Neural progenitor cell (in vitro differentiated cells): ENCODE measurements around the gene PCED1A. TPM values are rescaled to one million over a fixed set of nuclear protein-coding genes. Genes with fewer than 3 reads are reported as not detected.
A peak's percentile ranks its signal among the peaks of the same experiment; 100 is the strongest.

Source experiments
- DNase-seq: peaks from one replicate; pipeline ENCODE4 v3.0.0-alpha.2; 2016; ENCODE audit warnings: low spot score
- H2AFZ ChIP-seq: fragments of 200-600 bp; sonication (generic); replicated peaks from 2 replicates; pipeline ENCODE4 v1.6.1; 2016; ENCODE audit warnings: antibody characterized with exemption
- H3F3A ChIP-seq: fragments of 200-600 bp; sonication (generic); 2 replicates; pipeline ENCODE4 v1.6.1; 2016; ENCODE audit warnings: antibody characterized with exemption, low read depth
- H3K27ac ChIP-seq: fragments of 200-600 bp; sonication (generic); 2 replicates; pipeline ENCODE4 v1.5.1; 2016; ENCODE audit warnings: mild to moderate bottlenecking
- H3K27me3 ChIP-seq: fragments of 200-600 bp; sonication (generic); 2 replicates; pipeline ENCODE4 v1.6.1; 2016; ENCODE audit warnings: mild to moderate bottlenecking, moderate library complexity
- H3K36me3 ChIP-seq: fragments of 200-600 bp; sonication (generic); 2 replicates; pipeline ENCODE4 v1.5.1; 2016
- H3K4me1 ChIP-seq: fragments of 200-600 bp; sonication (generic); 2 replicates; pipeline ENCODE4 v1.6.1; 2016; ENCODE audit warnings: mixed run types
- H3K4me2 ChIP-seq: fragments of 200-600 bp; sonication (generic); 2 replicates; pipeline ENCODE4 v1.6.1; 2016
- H3K4me3 ChIP-seq: fragments of 200-600 bp; sonication (generic); 2 replicates; pipeline ENCODE4 v1.5.1; 2016
- H3K79me2 ChIP-seq: fragments of 200-600 bp; sonication (generic); 2 replicates; pipeline ENCODE4 v1.6.1; 2016; ENCODE audit warnings: low read depth
- H3K9ac ChIP-seq: fragments of 200-600 bp; sonication (generic); 2 replicates; pipeline ENCODE4 v1.6.1; 2016
- H3K9me3 ChIP-seq: fragments of 200-600 bp; sonication (generic); 2 replicates; pipeline ENCODE4 v1.5.1; 2016; ENCODE audit warnings: low read depth
- H4K20me1 ChIP-seq: fragments of 200-600 bp; sonication (generic); 2 replicates; pipeline ENCODE4 v1.6.1; 2016; ENCODE audit warnings: low read depth
- H3K27ac Mint-ChIP-seq: 3 replicates; pipeline ENCODE4 v1.8.0; 2021; ENCODE audit warnings: mixed read lengths
- H3K27me3 Mint-ChIP-seq: 2 replicates; pipeline ENCODE4 v1.8.0; 2022; ENCODE audit warnings: low read depth, mild to moderate bottlenecking, inconsistent platforms, moderate library complexity, mixed read lengths; ENCODE audit not compliant: insufficient read depth
- H3K36me3 Mint-ChIP-seq: 3 replicates; pipeline ENCODE4 v1.8.0; 2021; ENCODE audit warnings: mixed read lengths
- H3K4me1 Mint-ChIP-seq: 3 replicates; pipeline ENCODE4 v1.8.0; 2021; ENCODE audit warnings: mixed read lengths
- H3K4me3 Mint-ChIP-seq: 3 replicates; pipeline ENCODE4 v1.8.0; 2021; ENCODE audit warnings: mild to moderate bottlenecking, moderate library complexity, mixed read lengths
- H3K9me3 Mint-ChIP-seq: 3 replicates; pipeline ENCODE4 v1.8.0; 2020; ENCODE audit warnings: mixed read lengths
- CTCF ChIP-seq: fragments of 200-600 bp; sonication (generic); IDR thresholded peaks from 2 replicates; pipeline ENCODE4 v1.5.1; 2017; ENCODE audit warnings: antibody characterized with exemption, mild to moderate bottlenecking
- EZH2 ChIP-seq: fragments of 200-600 bp; sonication (generic); IDR thresholded peaks from 2 replicates; pipeline ENCODE4 v1.6.1; 2017; ENCODE audit warnings: antibody characterized with exemption, mild to moderate bottlenecking, moderate library complexity
- EZH2phosphoT487 ChIP-seq: fragments of 200-600 bp; sonication (generic); IDR thresholded peaks from 2 replicates; pipeline ENCODE4 v1.6.1; 2017; ENCODE audit warnings: antibody characterized with exemption
- total RNA-seq: library from RNA; depleted of rRNA; stranded (reverse); fragments of >200 nt; gene quantifications from 2 replicates; pipeline ENCODE4 v1.2.3, GENCODE V29; 2015; ENCODE audit warnings: low replicate concordance

The PCED1A gene
- total RNA-seq, 1 donor from 2014 or later: 14.6 TPM

GRCh38 chr20:2888224-2888955 is 47.9 kb upstream of the PCED1A start:
- H2AFZ ChIP-seq: no peak overlapping the region
- H3K9ac ChIP-seq: no peak overlapping the region
- Mint-ChIP-seq H3K27ac (no peak overlapping the region), H3K4me1 (no peaks in the 10 kb centered on the region), H3K4me3 (no peak overlapping the region), H3K27me3 (no peaks in the 10 kb centered on the region), H3K36me3 (peaks cover 31% of the 10 kb centered on the region), H3K9me3 (peaks cover 17% of the 10 kb centered on the region)
- no peaks in the 10 kb centered on the region for H3K36me3 ChIP-seq
- no peak overlapping the region for H3K4me3 ChIP-seq
- H3K27ac ChIP-seq: no peak overlapping the region
- peaks cover 76% of the 10 kb centered on the region for H4K20me1 ChIP-seq
- no peaks in the 10 kb centered on the region for H3K9me3 ChIP-seq
- no peak overlapping the region for H3K4me2 ChIP-seq
- no peaks in the 10 kb centered on the region for H3K27me3 ChIP-seq
- no peak for DNase-seq
- H3K4me1 ChIP-seq: no peaks in the 10 kb centered on the region
- H3K79me2 ChIP-seq: peaks cover 98% of the 10 kb centered on the region
- H3F3A ChIP-seq: no peaks in the 10 kb centered on the region
- TF ChIP-seq CTCF: no peak
- TF ChIP-seq EZH2: no peak
- no peak for TF ChIP-seq EZH2phosphoT487

GRCh38 chr20:2887715-2888114 is 47.3 kb upstream of the PCED1A start:
- H3K27me3 Mint-ChIP-seq: no peaks in the 10 kb centered on the region
- H3K4me1 Mint-ChIP-seq: no peaks in the 10 kb centered on the region
- Histone ChIP-seq H3K4me1 (no peaks in the 10 kb centered on the region), H3K9ac (no peak overlapping the region), H3K79me2 (peaks cover 96% of the 10 kb centered on the region), H3K27me3 (no peaks in the 10 kb centered on the region), H3K27ac (no peak overlapping the region), H3F3A (no peaks in the 10 kb centered on the region), H3K36me3 (no peaks in the 10 kb centered on the region), H2AFZ (no peak overlapping the region), H3K4me3 (no peak overlapping the region), H4K20me1 (peaks cover 70% of the 10 kb centered on the region), H3K9me3 (no peaks in the 10 kb centered on the region), H3K4me2 (no peak overlapping the region)
- TF ChIP-seq EZH2 (no peak), EZH2phosphoT487 (no peak), CTCF (no peak)
- H3K9me3 Mint-ChIP-seq: peaks cover 14% of the 10 kb centered on the region
- H3K4me3 Mint-ChIP-seq: no peak overlapping the region
- H3K27ac Mint-ChIP-seq: no peak overlapping the region
- DNase-seq: no peak
- peaks cover 26% of the 10 kb centered on the region for H3K36me3 Mint-ChIP-seq

GRCh38 chr20:2883726-2884637 is 43.5 kb upstream of the PCED1A start:
- no peak for DNase-seq
- Histone ChIP-seq H4K20me1 (peaks cover 57% of the 10 kb centered on the region), H3K4me1 (no peaks in the 10 kb centered on the region), H3K4me2 (no peak overlapping the region), H2AFZ (no peak overlapping the region), H3K36me3 (no peaks in the 10 kb centered on the region), H3K9ac (no peak overlapping the region), H3K79me2 (peaks cover 97% of the 10 kb centered on the region), H3K27ac (peak overlapping the region; percentile 16), H3K27me3 (no peaks in the 10 kb centered on the region), H3K4me3 (no peak overlapping the region), H3F3A (no peaks in the 10 kb centered on the region), H3K9me3 (no peaks in the 10 kb centered on the region)
- Mint-ChIP-seq H3K27ac (no peak overlapping the region), H3K9me3 (peaks cover 10% of the 10 kb centered on the region), H3K4me1 (peaks cover 2% of the 10 kb centered on the region), H3K36me3 (peaks cover 16% of the 10 kb centered on the region), H3K4me3 (no peak overlapping the region), H3K27me3 (no peaks in the 10 kb centered on the region)
- no peak for TF ChIP-seq CTCF
